Gastroesophageal sphincter (tissue), 3 donors: ENCODE results near the gene FER.

Experiments used
- CTCF ChIP-seq, 4 experiments: fragments of 200-600 bp in 2 of 4; fragments of 450-650 bp in 2 of 4; sonication (generic) in 1 of 4; IDR thresholded peaks; one replicate each; pipeline ENCODE4 v1.5.1; 2017 to 2019; ENCODE audit warnings: antibody characterized with exemption in 4 of 4, mild to moderate bottlenecking in 2 of 4, moderate library complexity in 2 of 4
- EP300 ChIP-seq: sonication (generic); formaldehyde crosslinking; IDR thresholded peaks from one replicate; pipeline ENCODE4 v1.6.1; 2017; ENCODE audit warnings: antibody characterized with exemption, mild to moderate bottlenecking
- POLR2AphosphoS5 ChIP-seq: sonication (generic); formaldehyde crosslinking; IDR thresholded peaks from one replicate; pipeline ENCODE4 v1.6.1; 2017; ENCODE audit warnings: antibody characterized with exemption

GRCh38 chr5:109164001-109164400 is 416.3 kb downstream of the FER start:
- TF ChIP-seq EP300 (no peak), POLR2AphosphoS5 (no peak), CTCF (IDR thresholded peaks at IDR 0.05) (no peak)
